Ishikawa (cell line): ENCODE measurements around the gene YWHAQ.

Experiments used
- CEBPB ChIP-seq: IDR thresholded peaks from 2 replicates; pipeline ENCODE4 v1.6.1; 2012
- CREB1 ChIP-seq: IDR thresholded peaks from 2 replicates; pipeline ENCODE4 v1.6.1; 2012; ENCODE audit warnings: low read depth
- EP300 ChIP-seq: IDR thresholded peaks from 2 replicates; pipeline ENCODE4 v1.6.1; 2012; ENCODE audit warnings: borderline replicate concordance
- FOXM1 ChIP-seq: IDR thresholded peaks from 2 replicates; pipeline ENCODE4 v1.6.1; 2012; ENCODE audit warnings: low read depth, borderline replicate concordance
- NFIC ChIP-seq: IDR thresholded peaks from 2 replicates; pipeline ENCODE4 v1.6.1; 2012
- TAF1 ChIP-seq: IDR thresholded peaks from 2 replicates; pipeline ENCODE4 v1.6.1; 2012; ENCODE audit warnings: low read depth, mild to moderate bottlenecking
- TCF12 ChIP-seq: IDR thresholded peaks from 2 replicates; pipeline ENCODE4 v1.6.1; 2012; ENCODE audit warnings: low read depth
- TEAD4 ChIP-seq: IDR thresholded peaks from 2 replicates; pipeline ENCODE4 v1.6.1; 2012
- YY1 ChIP-seq: IDR thresholded peaks from 2 replicates; pipeline ENCODE4 v1.6.1; 2012; ENCODE audit warnings: low read depth
- TF ChIP-seq, protein P1 (sequence below): IDR thresholded peaks from 2 replicates; pipeline ENCODE4 v1.6.1; 2012
- TF ChIP-seq, protein P2 (sequence below): IDR thresholded peaks from 2 replicates; pipeline ENCODE4 v1.6.1; 2012
- TF ChIP-seq, protein P3 (sequence below): IDR thresholded peaks from 2 replicates; pipeline ENCODE4 v1.6.1; 2012; ENCODE audit warnings: low read depth, mild to moderate bottlenecking

DNA sequence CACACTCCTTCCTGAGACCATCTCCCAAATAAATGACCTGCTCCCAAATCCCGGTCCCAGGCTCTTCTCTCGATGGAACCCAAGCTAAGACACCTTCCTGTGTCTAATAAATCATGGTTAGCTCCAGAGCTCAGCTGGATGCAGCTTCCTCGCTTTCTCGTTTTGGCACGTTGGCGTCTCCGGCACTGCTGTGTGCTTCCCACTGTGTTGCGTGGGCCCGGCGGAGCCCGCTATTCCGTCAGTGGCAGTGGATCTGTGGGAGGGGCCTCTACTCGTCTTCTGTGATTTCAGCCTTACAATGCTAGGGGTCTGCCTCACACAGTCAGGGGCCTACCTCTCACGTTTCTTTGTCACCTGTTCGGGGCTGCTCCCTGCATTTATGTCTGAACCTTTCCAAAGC lies 29.4 kb upstream of the YWHAQ start:
- TF ChIP-seq, protein P1, sequence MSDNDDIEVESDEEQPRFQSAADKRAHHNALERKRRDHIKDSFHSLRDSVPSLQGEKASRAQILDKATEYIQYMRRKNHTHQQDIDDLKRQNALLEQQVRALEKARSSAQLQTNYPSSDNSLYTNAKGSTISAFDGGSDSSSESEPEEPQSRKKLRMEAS: no peak
- TF ChIP-seq TAF1 (no peak), FOXM1 (no peak), YY1 (no peak), EP300 (no peak), CEBPB (no peak), CREB1 (no peak), NFIC (no peak), TEAD4 (no peak), TCF12 (no peak)
- TF ChIP-seq, protein P2, sequence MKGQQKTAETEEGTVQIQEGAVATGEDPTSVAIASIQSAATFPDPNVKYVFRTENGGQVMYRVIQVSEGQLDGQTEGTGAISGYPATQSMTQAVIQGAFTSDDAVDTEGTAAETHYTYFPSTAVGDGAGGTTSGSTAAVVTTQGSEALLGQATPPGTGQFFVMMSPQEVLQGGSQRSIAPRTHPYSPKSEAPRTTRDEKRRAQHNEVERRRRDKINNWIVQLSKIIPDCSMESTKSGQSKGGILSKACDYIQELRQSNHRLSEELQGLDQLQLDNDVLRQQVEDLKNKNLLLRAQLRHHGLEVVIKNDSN: no peak
- TF ChIP-seq, protein P3, sequence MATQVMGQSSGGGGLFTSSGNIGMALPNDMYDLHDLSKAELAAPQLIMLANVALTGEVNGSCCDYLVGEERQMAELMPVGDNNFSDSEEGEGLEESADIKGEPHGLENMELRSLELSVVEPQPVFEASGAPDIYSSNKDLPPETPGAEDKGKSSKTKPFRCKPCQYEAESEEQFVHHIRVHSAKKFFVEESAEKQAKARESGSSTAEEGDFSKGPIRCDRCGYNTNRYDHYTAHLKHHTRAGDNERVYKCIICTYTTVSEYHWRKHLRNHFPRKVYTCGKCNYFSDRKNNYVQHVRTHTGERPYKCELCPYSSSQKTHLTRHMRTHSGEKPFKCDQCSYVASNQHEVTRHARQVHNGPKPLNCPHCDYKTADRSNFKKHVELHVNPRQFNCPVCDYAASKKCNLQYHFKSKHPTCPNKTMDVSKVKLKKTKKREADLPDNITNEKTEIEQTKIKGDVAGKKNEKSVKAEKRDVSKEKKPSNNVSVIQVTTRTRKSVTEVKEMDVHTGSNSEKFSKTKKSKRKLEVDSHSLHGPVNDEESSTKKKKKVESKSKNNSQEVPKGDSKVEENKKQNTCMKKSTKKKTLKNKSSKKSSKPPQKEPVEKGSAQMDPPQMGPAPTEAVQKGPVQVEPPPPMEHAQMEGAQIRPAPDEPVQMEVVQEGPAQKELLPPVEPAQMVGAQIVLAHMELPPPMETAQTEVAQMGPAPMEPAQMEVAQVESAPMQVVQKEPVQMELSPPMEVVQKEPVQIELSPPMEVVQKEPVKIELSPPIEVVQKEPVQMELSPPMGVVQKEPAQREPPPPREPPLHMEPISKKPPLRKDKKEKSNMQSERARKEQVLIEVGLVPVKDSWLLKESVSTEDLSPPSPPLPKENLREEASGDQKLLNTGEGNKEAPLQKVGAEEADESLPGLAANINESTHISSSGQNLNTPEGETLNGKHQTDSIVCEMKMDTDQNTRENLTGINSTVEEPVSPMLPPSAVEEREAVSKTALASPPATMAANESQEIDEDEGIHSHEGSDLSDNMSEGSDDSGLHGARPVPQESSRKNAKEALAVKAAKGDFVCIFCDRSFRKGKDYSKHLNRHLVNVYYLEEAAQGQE: no peak
